WI38 (cell line): ENCODE data around the gene TGOLN2.
"Not testable (repeated sequence)": the region's sequence is repeated elsewhere in the genome, so short reads cannot be mapped to it uniquely, and the experiment has no call there.

Source experiments
- H3K4me3 ChIP-seq: 2 replicates; pipeline ENCODE4 v1.5.1; 2011; ENCODE audit warnings: low read depth, mild to moderate bottlenecking, control low read depth, low read length
- CTCF ChIP-seq: IDR thresholded peaks from 2 replicates; pipeline ENCODE4 v1.5.1; 2012; ENCODE audit warnings: low read depth, mild to moderate bottlenecking, control low read depth, low read length

TGOLN2 gene

GRCh38 chr2:85327822-85328617 lies at the start of gene TGOLN2:
TSS of gene TGOLN2 (minus strand) at chr2:85327989. CDS start at chr2:85327962, 27 bp downstream.
- TF ChIP-seq CTCF = no peak
- H3K4me3 ChIP-seq = peak within 1 kb of the TSS; percentile 87

GRCh38 chr2:85377083-85377482 lies 49.3 kb upstream of the TGOLN2 start:
- no peak for TF ChIP-seq CTCF
- H3K4me3 ChIP-seq = no peak overlapping the region

GRCh38 chr2:85376291-85377065 lies 48.7 kb upstream of the TGOLN2 start:
- TF ChIP-seq CTCF = no peak
- no peak overlapping the region for H3K4me3 ChIP-seq

- no peak overlapping the region for H3K4me3 ChIP-seq
- TF ChIP-seq CTCF = no peak
These were observed 43.3 kb upstream of the TGOLN2 start for GRCh38 chr2:85371045-85371444.

- no peak for TF ChIP-seq CTCF
- H3K4me3 ChIP-seq = no peak overlapping the region
These were observed 41.7 kb upstream of the TGOLN2 start for GRCh38 chr2:85369500-85369899.

GRCh38 chr2:85368921-85369320 lies 41.1 kb upstream of the TGOLN2 start:
- no peak for TF ChIP-seq CTCF
- no peak overlapping the region for H3K4me3 ChIP-seq

- no peak for TF ChIP-seq CTCF
- no peak overlapping the region for H3K4me3 ChIP-seq
These were observed 39.4 kb upstream of the TGOLN2 start for GRCh38 chr2:85367180-85367579.

- not testable (repeated sequence) for H3K4me3 ChIP-seq
These were observed 35.0 kb upstream of the TGOLN2 start for GRCh38 chr2:85362653-85363387.
